ENCODE measurements around the gene CSH1.

The CSH1 gene

GRCh38 chr17:63855185-63855584 is 41.2 kb downstream of the CSH1 start:
- no peak for DNase-seq

DNA sequence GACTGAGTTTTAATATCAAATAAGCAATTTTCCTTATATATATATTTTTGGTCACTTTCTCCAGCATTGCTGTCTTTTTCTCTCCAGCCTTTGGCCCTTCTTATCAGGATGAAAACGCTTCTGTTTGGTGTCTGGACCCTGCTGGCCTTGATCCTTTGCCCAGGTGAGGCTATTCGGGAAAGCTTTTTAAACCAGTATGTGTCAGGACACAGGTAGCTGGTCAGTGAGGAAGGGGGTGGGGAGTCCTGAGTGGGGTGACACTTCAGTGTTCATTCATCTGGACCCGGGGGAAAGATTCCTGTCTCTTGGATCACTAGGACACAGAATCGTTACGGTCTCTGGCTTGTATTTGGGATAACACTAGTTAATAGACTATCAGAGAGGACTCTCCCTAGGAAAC is 41.7 kb downstream of the CSH1 start:
- DNase-seq = no peak

DNA sequence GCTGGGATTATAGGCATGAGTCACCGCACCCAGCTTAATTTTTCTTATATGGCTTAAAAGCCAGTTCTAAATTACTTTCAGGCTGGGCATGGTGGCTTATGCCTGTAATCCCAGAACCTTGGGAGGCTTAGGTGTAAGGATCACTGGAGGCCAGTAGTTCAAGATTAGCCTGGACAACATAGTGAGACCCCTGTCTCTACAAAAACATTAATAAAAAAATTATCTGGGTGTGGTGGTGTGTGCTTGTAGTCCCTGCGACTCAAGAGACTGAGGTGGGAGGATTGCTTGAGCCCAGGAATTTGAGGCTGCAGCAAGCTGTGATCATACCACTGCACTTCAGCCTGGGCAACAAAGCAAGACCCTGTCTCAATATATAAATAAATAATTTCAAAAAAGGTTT is 43.1 kb downstream of the CSH1 start:
- DNase-seq = no peak

DNA sequence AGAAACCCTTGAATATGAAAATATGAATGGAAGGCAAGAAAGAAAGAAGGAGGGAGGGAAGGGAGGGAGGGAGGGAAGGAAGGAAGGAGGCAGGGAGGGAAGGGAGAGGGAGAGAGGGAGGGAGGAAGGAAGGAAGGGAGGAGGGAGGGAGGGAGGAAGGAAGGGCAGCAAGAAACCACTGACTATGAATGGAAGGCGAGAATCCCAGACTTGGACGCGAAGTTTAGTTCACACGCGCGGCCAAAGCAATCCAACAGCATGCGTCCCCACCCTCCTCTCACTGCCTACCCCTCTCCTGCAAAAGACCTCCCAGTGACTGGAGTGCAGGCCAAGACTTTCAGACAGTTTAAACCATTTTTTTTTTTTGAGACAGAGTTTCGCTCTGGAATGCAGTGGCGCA is 46.0 kb downstream of the CSH1 start:
- no peak for DNase-seq

DNA sequence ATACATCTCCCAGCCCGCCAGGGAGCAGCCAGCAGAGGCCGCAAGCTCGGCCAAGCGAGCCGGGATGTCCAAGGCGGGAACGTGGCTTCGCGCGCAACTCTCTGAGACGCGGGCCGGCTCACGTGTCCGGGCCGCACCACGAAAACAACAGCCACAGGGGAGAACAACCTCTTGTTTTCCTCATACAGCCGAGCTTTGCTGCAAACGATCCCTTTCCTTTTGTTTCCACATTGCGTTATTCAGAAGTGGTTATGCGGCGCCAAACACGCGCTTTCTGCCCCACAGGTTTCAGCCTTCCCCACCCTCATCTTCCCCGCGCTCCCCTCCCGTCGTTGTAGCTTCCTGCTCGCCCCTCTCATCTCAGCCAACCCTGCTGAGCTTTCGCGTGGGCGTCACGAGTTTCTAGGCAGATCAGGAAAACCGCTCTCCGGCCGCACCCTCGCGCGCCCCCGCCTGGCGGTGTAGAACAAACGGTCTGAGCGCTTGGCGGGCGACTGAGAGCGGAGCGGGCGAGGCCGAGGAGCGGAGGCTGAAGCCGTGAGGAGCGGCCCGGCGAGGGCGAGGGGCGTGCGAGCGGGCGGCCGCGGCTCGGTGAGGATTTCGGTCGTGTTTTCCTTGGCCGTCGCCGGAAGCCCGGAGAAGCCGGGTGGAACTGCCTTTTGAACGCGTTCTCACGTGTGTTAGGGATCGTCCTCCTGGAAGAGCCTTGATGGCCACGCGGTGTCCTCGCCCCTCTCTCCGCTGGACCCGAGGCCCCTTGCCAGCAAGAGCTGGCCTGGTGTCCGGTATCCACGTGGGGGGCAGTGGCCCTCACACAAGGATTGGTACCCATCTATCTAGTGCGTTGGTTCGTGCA is 47.3 kb downstream of the CSH1 start:
- peak; percentile 66 for DNase-seq

GRCh38 chr17:63847525-63848249 is 48.7 kb downstream of the CSH1 start:
- no peak for DNase-seq

DNA sequence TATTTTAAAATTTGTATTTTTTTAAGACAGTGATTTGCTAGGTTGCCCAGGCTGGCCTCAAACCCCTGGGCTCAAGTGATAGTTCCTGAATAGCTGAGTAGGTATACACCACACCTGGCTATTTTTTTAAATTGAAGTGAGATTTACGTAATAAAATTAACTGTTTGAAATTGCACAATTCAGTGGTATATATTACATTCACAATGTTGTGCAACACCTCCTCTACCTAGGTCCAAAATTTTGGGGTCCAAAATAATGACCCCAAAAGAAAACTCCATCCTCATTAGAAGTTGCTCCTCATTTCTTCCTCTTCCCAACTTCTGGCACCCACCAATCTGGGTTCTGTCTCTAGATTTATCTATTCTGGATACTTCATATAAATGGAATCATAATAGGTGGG is 50.9 kb downstream of the CSH1 start:
- DNase-seq = no peak

All from GOT3 (cell line).